MM.1S (cell line): ENCODE measurements around the gene DIP2B.

Source experiments
- DNase-seq: peaks from one replicate; pipeline ENCODE4 v3.0.0-alpha.2; 2015
- H2AFZ ChIP-seq: fragments of 300-600 bp; sonication (generic); 2 replicates; pipeline ENCODE4 v1.6.0; 2016; ENCODE audit warnings: antibody characterized with exemption, low read length
- H3F3A ChIP-seq: fragments of 300-600 bp; sonication (generic); 2 replicates; pipeline ENCODE4 v1.6.1; 2016; ENCODE audit warnings: mild to moderate bottlenecking, antibody characterized with exemption, low read length, moderate library complexity, mixed read lengths; ENCODE audit not compliant: insufficient read depth
- H3K27ac ChIP-seq: fragments of 300-600 bp; sonication (generic); 2 replicates; pipeline ENCODE4 v1.5.1; 2016; ENCODE audit warnings: mild to moderate bottlenecking, low read length
- H3K27me3 ChIP-seq: fragments of 300-600 bp; sonication (generic); replicated peaks from 2 replicates; pipeline ENCODE4 v1.6.0; 2016; ENCODE audit warnings: low read length; ENCODE audit not compliant: insufficient read depth
- H3K36me3 ChIP-seq: fragments of 300-600 bp; sonication (generic); replicated peaks from 2 replicates; pipeline ENCODE4 v1.6.1; 2016; ENCODE audit warnings: mild to moderate bottlenecking, low read length, mixed read lengths; ENCODE audit not compliant: insufficient read depth
- H3K4me1 ChIP-seq: fragments of 300-600 bp; sonication (generic); 2 replicates; pipeline ENCODE4 v1.6.1; 2016; ENCODE audit warnings: low read length, mixed read lengths
- H3K4me2 ChIP-seq: fragments of 300-600 bp; sonication (generic); 2 replicates; pipeline ENCODE4 v1.6.0; 2016; ENCODE audit warnings: low read depth, low read length
- H3K4me3 ChIP-seq: fragments of 300-600 bp; sonication (generic); 2 replicates; pipeline ENCODE4 v1.5.1; 2016; ENCODE audit warnings: low read length, mixed read lengths
- H3K79me2 ChIP-seq: fragments of 300-600 bp; sonication (generic); 2 replicates; pipeline ENCODE4 v1.6.1; 2016; ENCODE audit warnings: mixed run types, low read length, mixed read lengths
- H3K9ac ChIP-seq: fragments of 300-600 bp; sonication (generic); 2 replicates; pipeline ENCODE4 v1.6.1; 2016; ENCODE audit warnings: low read length, mixed read lengths
- H3K9me2 ChIP-seq: fragments of 300-600 bp; sonication (generic); replicated peaks from 2 replicates; pipeline ENCODE4 v1.6.1; 2016; ENCODE audit warnings: mild to moderate bottlenecking, low read length, mixed read lengths; ENCODE audit not compliant: insufficient read depth
- H3K9me3 ChIP-seq: fragments of 300-600 bp; sonication (generic); replicated peaks from 2 replicates; pipeline ENCODE4 v1.6.1; 2016; ENCODE audit warnings: mild to moderate bottlenecking, low read length, mixed read lengths; ENCODE audit not compliant: insufficient read depth
- H4K20me1 ChIP-seq: fragments of 300-600 bp; sonication (generic); 2 replicates; pipeline ENCODE4 v1.6.1; 2016; ENCODE audit warnings: mild to moderate bottlenecking, low read length, moderate library complexity, mixed read lengths; ENCODE audit not compliant: insufficient read depth
- EZH2 ChIP-seq: fragments of 300-600 bp; sonication (generic); optimal IDR thresholded peaks from 2 replicates; pipeline ENCODE3; 2017; ENCODE audit warnings: low read depth, mild to moderate bottlenecking, antibody characterized with exemption, low read length, mixed read lengths
- EZH2phosphoT487 ChIP-seq: fragments of 300-600 bp; sonication (generic); IDR thresholded peaks from 2 replicates; pipeline ENCODE4 v1.6.1; 2018; ENCODE audit warnings: antibody characterized with exemption, low read length
- TF ChIP-seq, protein P1 (sequence below): fragments of 300-600 bp; sonication (generic); IDR thresholded peaks from 2 replicates; pipeline ENCODE4 v1.5.1; 2016; ENCODE audit warnings: antibody characterized with exemption, low read length, mixed read lengths

The DIP2B gene

DNA sequence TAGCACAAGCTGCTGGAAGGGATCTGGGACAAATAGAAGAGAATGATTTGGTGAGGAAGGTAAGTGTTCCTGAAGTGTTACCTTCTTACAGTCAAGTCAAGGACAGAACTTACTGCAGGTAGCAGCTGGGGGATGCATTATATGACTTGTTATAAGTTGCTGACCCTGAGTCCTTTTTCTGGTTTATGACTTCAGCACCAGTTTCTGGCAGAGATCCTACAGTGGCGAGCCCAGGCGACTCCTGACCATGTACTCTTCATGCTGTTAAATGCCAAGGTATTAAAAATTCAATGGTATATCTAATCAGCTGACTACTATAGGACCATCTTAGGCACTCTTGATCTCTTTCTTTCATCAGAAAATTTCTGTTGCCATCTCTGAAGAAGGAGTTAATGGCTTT, 214.0 kb downstream of the DIP2B start:
- Histone ChIP-seq H4K20me1 (no peaks in the 10 kb centered on the region), H3K9me2 (no peaks in the 10 kb centered on the region), H3K36me3 (no peaks in the 10 kb centered on the region)

DNA sequence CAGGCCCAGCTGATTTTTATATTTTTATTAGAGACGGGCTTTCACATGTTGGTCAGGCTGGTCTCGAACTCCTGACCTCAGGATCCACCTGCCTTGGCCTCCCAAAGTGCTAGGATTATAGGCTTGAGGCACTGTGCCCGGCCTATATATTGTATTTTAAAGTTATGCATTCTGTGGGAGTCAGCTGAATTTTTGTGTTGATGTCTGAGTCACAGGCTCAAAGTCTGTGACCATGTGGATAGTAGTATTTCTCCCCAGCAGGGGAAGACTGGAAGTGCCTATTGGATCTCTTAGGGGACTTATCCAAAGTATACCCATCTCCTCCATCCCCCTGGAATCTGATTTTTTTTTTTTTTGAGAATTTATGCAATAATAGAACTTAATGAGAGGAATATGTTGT, 215.3 kb downstream of the DIP2B start:
- Histone ChIP-seq H3K36me3 (no peaks in the 10 kb centered on the region), H4K20me1 (no peaks in the 10 kb centered on the region), H3K9me3 (no peaks in the 10 kb centered on the region), H3K79me2 (no peaks in the 10 kb centered on the region), H3F3A (no peaks in the 10 kb centered on the region), H3K4me2 (no peak overlapping the region), H3K4me3 (no peak overlapping the region), H3K4me1 (no peaks in the 10 kb centered on the region), H3K9me2 (no peaks in the 10 kb centered on the region), H3K27ac (no peak overlapping the region), H2AFZ (no peak overlapping the region), H3K9ac (no peak overlapping the region), H3K27me3 (no peaks in the 10 kb centered on the region)
- TF ChIP-seq EZH2, result no peak
- no peak for TF ChIP-seq EZH2phosphoT487
- TF ChIP-seq, protein P1, sequence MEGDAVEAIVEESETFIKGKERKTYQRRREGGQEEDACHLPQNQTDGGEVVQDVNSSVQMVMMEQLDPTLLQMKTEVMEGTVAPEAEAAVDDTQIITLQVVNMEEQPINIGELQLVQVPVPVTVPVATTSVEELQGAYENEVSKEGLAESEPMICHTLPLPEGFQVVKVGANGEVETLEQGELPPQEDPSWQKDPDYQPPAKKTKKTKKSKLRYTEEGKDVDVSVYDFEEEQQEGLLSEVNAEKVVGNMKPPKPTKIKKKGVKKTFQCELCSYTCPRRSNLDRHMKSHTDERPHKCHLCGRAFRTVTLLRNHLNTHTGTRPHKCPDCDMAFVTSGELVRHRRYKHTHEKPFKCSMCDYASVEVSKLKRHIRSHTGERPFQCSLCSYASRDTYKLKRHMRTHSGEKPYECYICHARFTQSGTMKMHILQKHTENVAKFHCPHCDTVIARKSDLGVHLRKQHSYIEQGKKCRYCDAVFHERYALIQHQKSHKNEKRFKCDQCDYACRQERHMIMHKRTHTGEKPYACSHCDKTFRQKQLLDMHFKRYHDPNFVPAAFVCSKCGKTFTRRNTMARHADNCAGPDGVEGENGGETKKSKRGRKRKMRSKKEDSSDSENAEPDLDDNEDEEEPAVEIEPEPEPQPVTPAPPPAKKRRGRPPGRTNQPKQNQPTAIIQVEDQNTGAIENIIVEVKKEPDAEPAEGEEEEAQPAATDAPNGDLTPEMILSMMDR, result no peak
- no peak for DNase-seq

More for the DNA sequence above, 214.0 kb downstream of the DIP2B start:
- Histone ChIP-seq H3K27ac (no peak overlapping the region), H3K79me2 (no peaks in the 10 kb centered on the region), H3K9me3 (no peaks in the 10 kb centered on the region), H3K4me3 (no peak overlapping the region), H3K4me2 (no peak overlapping the region), H3K9ac (no peak overlapping the region), H2AFZ (no peak overlapping the region), H3F3A (no peaks in the 10 kb centered on the region), H3K4me1 (no peaks in the 10 kb centered on the region), H3K27me3 (no peaks in the 10 kb centered on the region)
- DNase-seq, result no peak
- TF ChIP-seq EZH2phosphoT487 (no peak), EZH2 (no peak)
- TF ChIP-seq, protein P1, result no peak

GRCh38 chr12:50720501-50720900, 215.7 kb downstream of the DIP2B start:
- Histone ChIP-seq H3K4me2 (no peak overlapping the region), H3K4me1 (no peaks in the 10 kb centered on the region), H3K9me2 (no peaks in the 10 kb centered on the region), H3K9me3 (no peaks in the 10 kb centered on the region), H4K20me1 (no peaks in the 10 kb centered on the region), H3K27ac (no peak overlapping the region), H3K36me3 (no peaks in the 10 kb centered on the region), H2AFZ (no peak overlapping the region), H3K9ac (no peak overlapping the region), H3F3A (no peaks in the 10 kb centered on the region), H3K27me3 (no peaks in the 10 kb centered on the region), H3K4me3 (no peak overlapping the region), H3K79me2 (no peaks in the 10 kb centered on the region)
- DNase-seq, result no peak
- TF ChIP-seq EZH2 (no peak), EZH2phosphoT487 (no peak)
- TF ChIP-seq, protein P1, result no peak
